HUES6 (cell line): ENCODE data around the gene KCNMB2.

ENCODE experiments used
- H3K27ac ChIP-seq: 2 replicates; pipeline ENCODE4 v1.7.0; 2013; ENCODE audit warnings: low read depth, mild to moderate bottlenecking, low read length, inconsistent platforms
- H3K27me3 ChIP-seq: 2 replicates; pipeline ENCODE4 v1.6.1; 2013; ENCODE audit warnings: low read length; ENCODE audit not compliant: control insufficient read depth, insufficient read depth
- H3K36me3 ChIP-seq: 2 replicates; pipeline ENCODE4 v1.6.1; 2013; ENCODE audit warnings: low read length; ENCODE audit not compliant: control insufficient read depth, insufficient read depth
- H3K4me1 ChIP-seq: 2 replicates; pipeline ENCODE4 v1.6.1; 2013; ENCODE audit warnings: low read length; ENCODE audit not compliant: control insufficient read depth, insufficient read depth
- H3K4me3 ChIP-seq: 2 replicates; pipeline ENCODE4 v1.5.1; 2013; ENCODE audit warnings: low read depth, low read length
- H3K9ac ChIP-seq: one replicate; pipeline ENCODE4 v1.6.1; 2013; ENCODE audit warnings: mild to moderate bottlenecking, low read length
- H3K9me3 ChIP-seq: 2 replicates; pipeline ENCODE4 v1.6.1; 2013; ENCODE audit warnings: low read depth, low read length; ENCODE audit not compliant: control insufficient read depth, insufficient read depth

KCNMB2 gene

DNA sequence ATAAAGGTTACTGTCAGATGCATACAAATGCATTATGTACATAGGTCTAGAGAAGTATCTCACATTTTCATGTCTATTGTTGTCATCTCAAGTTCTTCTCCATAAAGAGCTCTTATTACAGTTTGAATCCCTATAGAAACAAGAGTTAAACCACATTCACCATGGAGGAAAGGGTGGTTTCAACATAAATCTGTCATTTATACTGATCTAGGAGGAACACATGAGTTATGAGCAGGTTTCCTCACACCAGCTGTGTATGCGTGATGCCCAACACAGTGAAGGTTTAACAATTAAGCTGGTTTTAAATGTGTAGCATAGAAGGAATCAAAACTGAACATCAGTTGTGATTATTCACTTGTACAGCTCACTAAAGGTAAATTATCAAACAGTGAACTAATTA lies 251.7 kb downstream of the KCNMB2 start:
- Histone ChIP-seq H3K27ac (no peak overlapping the region), H3K4me1 (no peaks in the 10 kb centered on the region), H3K4me3 (no peak overlapping the region), H3K9me3 (no peaks in the 10 kb centered on the region), H3K36me3 (no peaks in the 10 kb centered on the region), H3K27me3 (no peaks in the 10 kb centered on the region), H3K9ac (no peak overlapping the region)

DNA sequence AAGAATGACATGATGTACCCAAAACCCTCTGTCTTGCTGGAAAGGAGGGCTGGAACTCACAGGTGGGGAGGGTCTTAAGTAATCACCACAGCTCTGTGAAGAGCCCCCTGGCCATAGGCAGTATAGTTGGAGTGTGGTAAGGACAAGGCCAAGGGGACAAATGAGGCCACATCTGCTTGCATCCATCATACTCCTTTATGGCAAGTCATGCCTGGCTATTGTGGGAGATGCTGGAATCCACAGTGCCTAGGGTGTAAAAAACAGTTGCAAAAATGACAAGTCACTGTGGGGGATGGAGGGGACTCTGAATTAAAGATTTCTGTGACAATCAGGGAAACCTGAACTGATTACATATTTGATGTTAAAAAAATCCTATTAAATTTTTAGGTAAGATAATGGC lies 258.5 kb downstream of the KCNMB2 start:
- no peaks in the 10 kb centered on the region for H3K4me1 ChIP-seq
- H3K27me3 ChIP-seq: no peaks in the 10 kb centered on the region
- 0 out of 2 replicates have a peak, but pooled peaks cover 4% of the 10 kb centered on the region for H3K9me3 ChIP-seq
- H3K9ac ChIP-seq: no peak overlapping the region
- no peak overlapping the region for H3K27ac ChIP-seq
- no peak overlapping the region for H3K4me3 ChIP-seq
- H3K36me3 ChIP-seq: no peaks in the 10 kb centered on the region

DNA sequence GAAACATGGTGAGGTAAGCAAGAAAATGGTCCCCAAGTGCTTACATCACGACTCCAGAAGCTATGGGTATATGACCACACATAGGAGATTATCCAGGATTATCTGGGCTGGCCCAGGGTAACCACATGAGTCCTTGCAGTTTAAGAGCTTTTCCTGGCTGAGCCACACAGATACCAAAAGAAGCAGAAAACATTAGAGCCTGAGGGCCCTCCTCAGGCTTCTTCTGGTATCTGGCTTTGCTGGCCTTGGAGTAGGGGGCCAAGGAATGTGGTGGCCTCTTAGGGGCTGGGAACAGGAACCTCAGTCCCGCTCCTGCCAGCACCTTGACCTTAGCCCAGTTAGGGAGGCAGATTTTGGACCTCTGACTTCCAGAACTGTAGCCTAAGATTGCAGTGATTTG lies 259.1 kb downstream of the KCNMB2 start:
- Histone ChIP-seq H3K27me3 (no peaks in the 10 kb centered on the region), H3K27ac (no peak overlapping the region), H3K9me3 (0 out of 2 replicates have a peak, but pooled peaks cover 4% of the 10 kb centered on the region), H3K9ac (no peak overlapping the region), H3K4me1 (no peaks in the 10 kb centered on the region), H3K4me3 (no peak overlapping the region), H3K36me3 (no peaks in the 10 kb centered on the region)

DNA sequence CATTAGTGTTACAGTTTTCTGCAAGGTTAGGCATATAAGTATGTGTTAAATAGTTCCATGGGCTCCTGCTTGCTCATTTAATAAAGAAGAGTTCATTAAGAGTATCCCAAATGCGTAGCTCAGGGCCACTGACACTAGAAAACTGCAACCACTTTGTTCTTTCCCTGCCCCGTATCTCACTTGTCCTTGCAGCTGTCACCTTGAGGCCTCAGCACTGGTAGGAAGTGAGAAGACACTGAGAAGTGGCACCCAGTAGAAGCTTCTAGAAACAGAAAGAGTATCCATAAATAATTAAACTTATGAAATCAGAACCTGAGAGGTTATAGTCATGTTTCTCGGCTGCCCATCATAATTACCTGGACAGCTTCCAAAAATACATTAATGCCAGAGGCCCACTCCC lies 266.0 kb downstream of the KCNMB2 start:
- Histone ChIP-seq H3K36me3 (no peaks in the 10 kb centered on the region), H3K27me3 (no peaks in the 10 kb centered on the region), H3K27ac (no peak overlapping the region), H3K4me3 (no peak overlapping the region), H3K9me3 (0 out of 2 replicates have a peak, but pooled peaks cover 4% of the 10 kb centered on the region), H3K4me1 (peaks cover 4% of the 10 kb centered on the region; the same call in 1 of the 2 replicates), H3K9ac (no peak overlapping the region)

DNA sequence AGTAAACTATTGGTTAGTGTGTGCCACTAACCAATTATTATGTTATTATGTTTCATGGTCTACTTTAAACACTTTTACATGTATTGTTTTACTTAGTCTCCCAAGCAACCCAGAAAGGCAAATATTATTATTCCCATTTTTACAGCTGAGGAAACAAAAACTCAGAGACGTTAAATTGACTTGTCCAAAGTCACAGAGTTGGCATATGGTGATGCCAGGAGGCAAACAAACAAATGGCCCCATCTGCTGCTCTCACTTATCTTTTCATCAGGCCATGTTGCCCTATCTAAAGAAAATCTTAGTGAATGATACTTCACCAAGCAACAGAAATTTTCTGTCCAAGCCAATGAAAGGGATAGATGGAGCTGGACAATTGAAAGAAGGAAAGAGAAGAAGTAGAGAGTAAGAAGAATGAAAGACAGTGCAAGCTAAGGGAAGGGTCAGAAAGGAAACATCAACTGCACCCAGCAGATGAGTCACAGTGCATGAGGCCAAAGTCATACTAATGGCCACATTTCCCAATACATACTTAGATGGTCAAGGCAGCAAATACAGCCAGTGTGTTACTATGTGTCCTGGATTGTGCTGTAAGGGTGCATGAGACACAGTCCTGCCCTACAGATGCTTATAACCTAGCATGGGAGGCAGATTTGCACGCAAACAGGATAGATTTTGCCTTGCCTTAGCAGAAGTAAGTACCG lies 266.9 kb downstream of the KCNMB2 start:
- H3K4me1 ChIP-seq: peaks cover 7% of the 10 kb centered on the region; the same call in 1 of the 2 replicates
- H3K27ac ChIP-seq: no peak overlapping the region
- H3K9ac ChIP-seq: no peak overlapping the region
- H3K27me3 ChIP-seq: no peaks in the 10 kb centered on the region
- H3K4me3 ChIP-seq: no peak overlapping the region
- 0 out of 2 replicates have a peak, but pooled peaks cover 4% of the 10 kb centered on the region for H3K9me3 ChIP-seq
- no peaks in the 10 kb centered on the region for H3K36me3 ChIP-seq

DNA sequence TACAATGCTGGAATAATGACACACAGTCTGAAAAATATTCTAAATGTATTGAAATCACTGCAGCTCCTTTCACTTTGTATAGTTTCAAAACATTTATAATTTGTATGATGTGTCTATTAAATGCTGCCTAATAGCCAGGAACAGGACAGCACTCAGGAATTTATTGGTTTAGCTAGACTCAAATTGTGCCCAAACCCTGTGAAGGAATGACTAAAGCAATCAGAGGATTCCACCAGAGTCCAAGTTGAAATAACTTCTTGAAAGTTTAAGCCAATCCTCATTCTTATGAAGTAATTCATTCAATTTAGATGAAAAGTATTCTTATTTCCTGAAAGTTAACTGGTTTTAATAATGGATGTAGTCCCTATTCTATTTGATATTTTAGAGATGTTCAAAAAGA lies 268.4 kb downstream of the KCNMB2 start:
- no peak overlapping the region for H3K27ac ChIP-seq
- no peaks in the 10 kb centered on the region for H3K9me3 ChIP-seq
- H3K4me3 ChIP-seq: no peak overlapping the region
- H3K9ac ChIP-seq: no peak overlapping the region
- H3K27me3 ChIP-seq: no peaks in the 10 kb centered on the region
- H3K36me3 ChIP-seq: no peaks in the 10 kb centered on the region
- H3K4me1 ChIP-seq: peaks cover 7% of the 10 kb centered on the region; the same call in 1 of the 2 replicates

DNA sequence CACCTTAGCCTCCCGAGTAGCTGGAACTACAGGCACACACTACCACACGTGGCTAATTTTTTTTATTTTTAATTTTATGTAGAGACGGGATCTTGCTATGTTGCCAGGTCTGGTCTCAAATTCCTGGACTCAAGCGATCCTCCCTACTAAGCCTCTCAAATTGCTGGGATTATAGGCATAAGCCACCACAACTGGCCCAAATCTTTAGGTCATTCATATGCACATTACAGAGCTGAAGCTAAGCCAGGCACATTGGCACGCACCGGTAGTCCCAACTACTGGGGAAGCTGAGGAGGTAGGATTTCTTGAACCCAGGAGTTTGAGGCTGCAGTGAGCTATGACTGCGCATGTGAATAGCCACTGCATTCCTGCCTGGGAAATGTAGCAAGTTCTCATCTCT lies 269.5 kb downstream of the KCNMB2 start:
- no peaks in the 10 kb centered on the region for H3K9me3 ChIP-seq
- H3K9ac ChIP-seq: no peak overlapping the region
- H3K4me1 ChIP-seq: peaks cover 7% of the 10 kb centered on the region; the same call in 1 of the 2 replicates
- H3K4me3 ChIP-seq: no peak overlapping the region
- H3K36me3 ChIP-seq: no peaks in the 10 kb centered on the region
- H3K27me3 ChIP-seq: no peaks in the 10 kb centered on the region
- H3K27ac ChIP-seq: no peak overlapping the region

DNA sequence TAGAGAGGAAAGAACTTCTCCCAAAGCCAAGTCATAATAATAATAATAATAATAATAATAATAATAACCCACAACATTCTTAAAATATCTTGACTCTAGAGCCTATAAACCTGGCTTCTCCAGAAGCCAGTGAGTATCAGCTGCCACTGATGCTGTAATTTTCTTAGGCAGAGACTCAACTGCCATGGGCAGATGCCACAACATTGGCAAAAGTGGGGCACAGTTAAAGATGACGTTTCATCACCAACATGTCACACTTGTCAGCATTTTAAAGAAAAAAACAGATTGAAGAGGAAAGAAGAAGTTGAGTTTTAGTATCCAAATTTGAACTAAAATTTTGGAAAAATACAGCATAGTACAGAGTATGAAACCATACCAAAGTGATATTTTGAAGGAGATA lies 270.4 kb downstream of the KCNMB2 start:
- H3K4me1 ChIP-seq: peaks cover 7% of the 10 kb centered on the region; the same call in 1 of the 2 replicates
- no peaks in the 10 kb centered on the region for H3K27me3 ChIP-seq
- H3K4me3 ChIP-seq: no peak overlapping the region
- H3K9ac ChIP-seq: no peak overlapping the region
- H3K27ac ChIP-seq: no peak overlapping the region
- H3K9me3 ChIP-seq: no peaks in the 10 kb centered on the region
- H3K36me3 ChIP-seq: no peaks in the 10 kb centered on the region

DNA sequence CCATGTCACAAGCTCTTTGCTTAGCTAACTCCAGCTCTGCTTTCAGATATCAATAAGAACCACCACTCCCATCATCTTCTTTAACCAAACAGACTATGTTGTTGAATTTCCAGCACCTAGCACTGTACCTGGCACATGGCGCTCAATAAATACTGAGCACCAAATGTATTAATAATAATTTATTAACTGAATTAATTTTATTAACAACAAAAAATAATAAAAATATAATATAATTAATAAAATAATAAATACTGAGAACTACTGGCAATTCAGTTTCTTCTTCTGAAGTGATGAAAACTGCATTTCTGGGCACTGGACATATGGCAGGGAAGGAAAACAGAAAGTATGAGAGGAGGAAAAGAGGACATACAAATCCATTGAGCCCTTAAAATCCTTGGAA lies 271.5 kb downstream of the KCNMB2 start:
- Histone ChIP-seq H3K4me3 (no peak overlapping the region), H3K9me3 (no peaks in the 10 kb centered on the region), H3K9ac (no peak overlapping the region), H3K36me3 (no peaks in the 10 kb centered on the region), H3K27ac (no peak overlapping the region), H3K4me1 (peaks cover 7% of the 10 kb centered on the region; the same call in 1 of the 2 replicates), H3K27me3 (no peaks in the 10 kb centered on the region)

DNA sequence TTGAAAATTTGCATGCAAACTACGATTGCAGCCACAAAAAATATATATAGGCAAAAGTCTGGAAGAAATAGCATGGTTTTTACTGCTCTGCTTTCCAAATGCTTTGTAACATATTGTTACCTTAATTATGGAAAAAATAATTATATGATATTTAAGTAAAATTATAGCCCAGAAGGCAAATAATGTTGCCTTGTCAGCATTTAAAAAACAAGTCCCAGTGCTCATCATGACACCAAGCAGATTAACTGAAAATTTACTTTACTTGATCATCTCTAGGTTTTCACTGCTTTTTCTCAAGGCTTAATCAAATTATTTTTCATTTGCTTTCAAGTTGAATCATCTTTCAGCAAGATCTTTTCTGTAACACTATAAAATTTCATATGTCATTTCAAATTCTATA lies 272.5 kb downstream of the KCNMB2 start:
- Histone ChIP-seq H3K27me3 (no peaks in the 10 kb centered on the region), H3K36me3 (no peaks in the 10 kb centered on the region), H3K4me1 (peaks cover 7% of the 10 kb centered on the region; the same call in 1 of the 2 replicates), H3K9ac (no peak overlapping the region), H3K27ac (no peak overlapping the region), H3K4me3 (no peak overlapping the region), H3K9me3 (no peaks in the 10 kb centered on the region)

DNA sequence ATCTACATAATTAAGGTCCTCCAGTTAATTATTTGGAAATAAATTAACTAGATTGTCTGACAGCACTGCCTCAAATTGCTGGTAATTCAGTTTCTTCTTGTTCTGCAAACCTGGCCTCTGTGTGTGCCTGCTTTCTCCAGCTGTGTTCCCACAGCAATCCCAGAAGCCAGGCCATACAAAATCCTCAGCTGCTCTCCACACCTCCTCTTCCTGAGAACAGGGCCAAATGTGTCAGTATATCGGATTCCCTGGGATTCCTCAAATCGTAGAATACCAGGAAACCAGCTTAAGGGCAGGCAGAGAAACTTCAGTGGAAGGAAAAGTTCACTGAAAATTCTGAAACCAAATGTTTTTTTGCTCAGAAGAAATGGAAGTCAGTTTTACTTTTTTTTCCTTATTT lies 273.9 kb downstream of the KCNMB2 start:
- Histone ChIP-seq H3K27me3 (no peaks in the 10 kb centered on the region), H3K9me3 (no peaks in the 10 kb centered on the region), H3K4me3 (no peak overlapping the region), H3K36me3 (no peaks in the 10 kb centered on the region), H3K27ac (no peak overlapping the region), H3K9ac (no peak overlapping the region), H3K4me1 (peaks cover 7% of the 10 kb centered on the region; the same call in 1 of the 2 replicates)
